ENCODE measurements around the gene WNK1.
"Not testable (repeated sequence)": the region's sequence is repeated elsewhere in the genome, so short reads cannot be mapped to it uniquely, and the experiment has no call there.

Gene WNK1

DNA sequence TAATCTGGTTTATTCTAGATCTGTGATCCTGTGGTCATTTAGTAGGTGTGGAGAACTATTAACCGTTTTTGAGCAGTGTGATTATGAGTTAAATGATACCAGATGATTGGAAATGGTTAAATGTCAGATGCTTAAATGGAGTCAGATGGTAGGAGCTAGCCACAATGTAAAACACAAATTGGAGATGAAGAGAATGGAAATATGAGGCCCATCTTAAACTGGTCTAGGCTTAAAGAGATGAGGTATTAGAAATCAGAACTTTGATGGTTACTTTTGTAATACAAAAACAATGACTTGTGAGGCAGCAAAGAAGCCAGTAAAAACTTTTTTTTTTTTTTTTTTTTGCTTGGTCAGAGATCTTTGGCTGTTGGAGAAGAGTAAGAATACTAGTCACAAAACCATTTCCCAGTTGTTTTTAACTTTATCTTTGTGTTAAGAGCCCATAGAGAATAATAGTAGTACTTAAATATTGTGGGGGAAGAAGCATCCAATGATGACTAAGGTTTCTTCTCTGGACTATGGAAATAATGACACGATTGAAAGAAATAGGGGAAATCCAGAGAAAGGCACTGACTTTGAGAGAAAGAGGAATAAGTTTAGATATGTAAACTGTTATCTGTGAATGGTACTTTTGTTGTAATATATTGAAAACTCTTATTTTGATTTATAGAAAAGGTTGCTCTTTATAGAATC is 95.9 kb downstream of the WNK1 start:
- H3K4me3 ChIP-seq (ENCODE audit: low read depth, low read length) = no peak overlapping the region
- TF ChIP-seq, protein P1, sequence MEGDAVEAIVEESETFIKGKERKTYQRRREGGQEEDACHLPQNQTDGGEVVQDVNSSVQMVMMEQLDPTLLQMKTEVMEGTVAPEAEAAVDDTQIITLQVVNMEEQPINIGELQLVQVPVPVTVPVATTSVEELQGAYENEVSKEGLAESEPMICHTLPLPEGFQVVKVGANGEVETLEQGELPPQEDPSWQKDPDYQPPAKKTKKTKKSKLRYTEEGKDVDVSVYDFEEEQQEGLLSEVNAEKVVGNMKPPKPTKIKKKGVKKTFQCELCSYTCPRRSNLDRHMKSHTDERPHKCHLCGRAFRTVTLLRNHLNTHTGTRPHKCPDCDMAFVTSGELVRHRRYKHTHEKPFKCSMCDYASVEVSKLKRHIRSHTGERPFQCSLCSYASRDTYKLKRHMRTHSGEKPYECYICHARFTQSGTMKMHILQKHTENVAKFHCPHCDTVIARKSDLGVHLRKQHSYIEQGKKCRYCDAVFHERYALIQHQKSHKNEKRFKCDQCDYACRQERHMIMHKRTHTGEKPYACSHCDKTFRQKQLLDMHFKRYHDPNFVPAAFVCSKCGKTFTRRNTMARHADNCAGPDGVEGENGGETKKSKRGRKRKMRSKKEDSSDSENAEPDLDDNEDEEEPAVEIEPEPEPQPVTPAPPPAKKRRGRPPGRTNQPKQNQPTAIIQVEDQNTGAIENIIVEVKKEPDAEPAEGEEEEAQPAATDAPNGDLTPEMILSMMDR (IDR thresholded peaks at IDR 0.05; ENCODE audit: low read depth, low read length) = no peak

DNA sequence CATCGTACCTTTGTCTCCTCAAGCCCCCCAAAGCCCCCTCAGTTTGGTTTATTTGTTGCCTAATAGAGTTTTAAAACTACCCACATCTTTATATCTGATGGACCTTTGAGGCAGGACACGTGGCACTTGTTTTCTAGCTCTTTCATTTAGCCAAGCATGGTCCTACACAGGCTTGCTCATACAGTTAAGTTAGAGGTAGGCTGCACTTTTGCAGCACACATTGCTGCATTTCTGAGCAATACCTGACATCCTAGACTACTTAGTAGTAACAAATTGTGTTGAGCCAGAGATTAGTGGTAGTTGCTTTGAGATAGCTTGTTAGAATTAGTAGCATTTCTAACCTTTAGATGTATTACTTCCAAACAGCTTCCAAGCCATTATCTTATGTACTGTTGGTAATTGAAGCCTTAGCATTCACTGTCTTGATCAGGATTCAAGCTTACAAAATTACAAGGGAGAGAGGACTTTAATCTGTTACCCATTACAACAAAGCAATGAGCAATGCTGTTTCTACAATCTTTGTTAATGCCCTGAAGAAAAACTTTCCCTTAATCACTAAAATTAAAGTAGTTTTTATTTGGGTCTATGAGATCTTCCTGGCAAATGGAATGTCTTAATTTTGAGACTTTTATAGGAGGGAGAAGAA is 96.6 kb downstream of the WNK1 start:
- TF ChIP-seq, protein P1 (IDR thresholded peaks at IDR 0.05; ENCODE audit: low read depth, low read length) = no peak

DNA sequence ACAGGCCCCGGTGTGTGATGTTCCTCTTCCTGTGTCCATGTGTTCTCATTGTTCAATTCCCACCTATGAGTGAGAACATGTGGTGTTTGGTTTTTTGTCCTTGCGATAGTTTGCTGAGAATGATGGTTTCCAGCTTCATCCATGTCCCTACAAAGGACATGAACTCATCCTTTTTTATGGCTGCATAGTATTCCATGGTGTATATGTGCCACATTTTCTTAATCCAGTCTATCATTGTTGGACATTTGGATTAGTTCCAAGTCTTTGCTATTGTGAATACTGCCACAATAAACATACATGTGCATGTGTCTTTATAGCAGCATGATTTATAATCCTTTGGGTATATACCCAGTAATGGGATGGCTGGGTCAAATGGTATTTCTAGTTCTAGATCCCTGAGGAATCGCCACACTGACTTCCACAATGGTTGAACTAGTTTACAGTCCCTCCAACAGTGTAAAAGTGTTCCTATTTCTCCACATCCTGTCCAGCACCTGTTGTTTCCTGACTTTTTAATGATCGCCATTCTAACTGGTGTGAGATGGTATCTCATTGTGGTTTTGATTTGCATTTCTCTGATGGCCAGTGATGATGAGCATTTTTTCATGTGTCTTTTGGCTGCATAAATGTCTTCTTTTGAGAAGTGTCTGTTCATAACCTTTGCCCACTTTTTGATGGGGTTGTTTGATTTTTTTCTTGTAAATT is 97.5 kb downstream of the WNK1 start:
- H3K4me3 ChIP-seq (ENCODE audit: low read depth, low read length) = not testable (repeated sequence)

More for the DNA sequence above, 96.6 kb downstream of the WNK1 start:
- H3K4me3 ChIP-seq (ENCODE audit: low read depth, low read length) = no peak overlapping the region

DNA sequence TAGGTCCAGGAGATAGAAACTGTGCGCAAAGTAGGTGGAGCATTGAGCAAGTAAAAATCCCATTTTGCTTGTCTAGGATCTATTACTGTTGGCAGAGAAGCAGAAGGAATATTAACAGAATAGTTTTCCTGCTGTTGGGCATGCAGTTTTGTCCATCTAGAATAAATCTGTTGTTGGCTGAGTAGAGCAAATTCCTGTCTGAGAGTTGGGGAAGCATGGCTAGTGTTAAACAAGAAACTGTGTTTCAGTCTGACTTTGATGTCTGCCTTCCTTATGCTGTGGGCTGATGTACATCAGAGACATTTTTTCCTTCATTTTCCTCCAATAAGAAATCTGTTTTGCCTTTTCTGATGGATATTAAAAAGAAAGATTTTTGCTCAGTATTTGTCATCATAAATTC is 99.0 kb downstream of the WNK1 start:
- H3K4me3 ChIP-seq (ENCODE audit: low read depth, low read length) = peak overlapping the region; percentile 27; the same call in 1 of the 2 replicates
- TF ChIP-seq, protein P1 (IDR thresholded peaks at IDR 0.05; ENCODE audit: low read depth, low read length) = no peak

DNA sequence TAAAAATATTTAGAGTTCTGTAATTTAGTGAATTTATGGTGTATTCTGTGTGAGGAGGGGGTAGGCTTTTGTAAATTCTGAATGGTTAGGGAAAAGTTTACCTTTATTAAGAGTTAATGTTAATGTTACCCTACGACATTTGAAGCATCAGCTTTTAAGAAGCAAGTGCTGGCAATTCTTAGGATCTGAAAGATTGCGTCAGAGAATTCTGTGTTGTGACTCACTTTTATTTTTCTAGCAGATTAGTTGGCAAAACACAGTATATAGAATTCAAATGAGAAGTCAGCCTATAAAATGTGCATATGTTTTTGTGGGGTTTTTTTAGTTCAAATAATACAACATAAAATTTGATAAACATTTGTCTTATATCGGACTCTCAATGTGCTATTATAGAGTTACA is 99.5 kb downstream of the WNK1 start:
- peak overlapping the region; percentile 27; the same call in 1 of the 2 replicates for H3K4me3 ChIP-seq (ENCODE audit: low read depth, low read length)
- TF ChIP-seq, protein P1 (IDR thresholded peaks at IDR 0.05; ENCODE audit: low read depth, low read length) = no peak

DNA sequence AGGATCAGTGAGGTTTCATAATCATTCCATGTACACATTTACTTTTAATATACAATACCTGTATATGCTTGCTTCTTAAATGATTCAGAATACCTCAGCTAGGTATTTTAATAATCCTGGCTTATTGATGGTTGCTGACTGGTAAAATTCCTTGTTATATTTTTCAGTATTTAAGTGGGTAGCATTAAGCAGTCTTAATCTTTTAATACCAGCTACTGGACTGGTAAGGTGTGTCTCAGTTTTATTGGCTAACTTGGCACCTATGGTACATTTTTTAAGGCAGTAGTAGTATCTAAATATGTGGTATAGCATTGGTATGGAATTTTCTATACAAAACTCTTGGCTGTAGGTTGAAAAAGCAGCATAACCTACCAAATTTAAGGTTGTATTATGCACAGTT is 100.5 kb downstream of the WNK1 start:
- H3K4me3 ChIP-seq (ENCODE audit: low read depth, low read length) = no peak overlapping the region
- TF ChIP-seq, protein P1 (IDR thresholded peaks at IDR 0.05; ENCODE audit: low read depth, low read length) = no peak

DNA sequence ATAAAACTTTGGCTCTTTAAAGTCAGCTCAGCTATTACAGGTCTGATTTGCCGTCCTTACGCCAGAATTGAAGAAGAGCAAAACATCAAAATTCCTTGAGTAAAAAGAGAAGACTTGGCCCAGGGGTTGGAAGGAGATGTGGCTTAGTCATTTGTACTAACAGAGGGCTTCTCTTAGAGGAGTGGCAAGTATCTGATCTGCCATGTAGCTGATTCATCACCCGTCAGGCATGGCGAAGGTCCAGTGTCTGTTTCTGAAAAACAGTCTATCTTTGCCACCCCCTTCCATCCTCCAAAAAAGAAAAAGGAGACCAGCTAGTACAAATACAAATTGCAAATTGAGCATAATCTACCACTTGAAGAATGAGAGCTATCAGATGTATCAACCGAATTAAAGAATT is 105.2 kb downstream of the WNK1 start:
- TF ChIP-seq, protein P1 (IDR thresholded peaks at IDR 0.05; ENCODE audit: low read depth, low read length) = no peak
- no peak overlapping the region for H3K4me3 ChIP-seq (ENCODE audit: low read depth, low read length)

All from WI38 (cell line).